ENCODE results near the gene FAM53B.
A peak's percentile ranks its signal among the peaks of the same experiment; 100 is the strongest.

The FAM53B gene

DNA sequence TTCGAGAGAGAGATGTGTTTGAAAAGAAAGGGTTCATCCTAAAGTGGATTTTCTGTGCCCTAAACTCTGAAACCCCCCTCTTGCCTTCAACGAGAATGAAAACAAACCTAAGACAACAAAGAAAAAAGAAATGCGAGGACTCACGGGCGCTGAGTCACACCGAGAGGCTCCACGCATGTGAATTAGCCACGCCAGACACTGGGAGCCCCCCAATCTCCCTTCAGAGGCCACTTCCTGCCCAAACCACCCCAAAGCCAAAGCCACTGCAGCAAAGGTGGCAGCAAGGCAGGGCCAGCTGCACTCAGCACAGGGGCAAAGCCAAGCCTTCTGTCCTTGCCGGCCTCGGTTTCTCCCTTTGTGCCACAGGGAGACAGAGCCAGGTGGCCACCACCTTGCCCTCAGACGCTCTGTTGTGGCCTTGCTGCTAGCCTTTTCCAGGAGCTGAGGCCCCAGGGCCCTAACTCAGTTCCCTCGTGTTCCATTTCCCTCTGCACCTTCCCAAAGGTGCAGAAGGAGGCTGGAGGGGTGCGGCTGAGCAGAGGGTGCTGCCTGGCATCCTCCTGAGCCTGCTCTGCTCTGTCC is 93.3 kb downstream of the FAM53B start:
- Mint-ChIP-seq H3K4me1 (peaks cover 49% of the 10 kb centered on the region), H3K36me3 (ENCODE audit: low read depth) (no peaks in the 10 kb centered on the region), H3K27ac (peak overlapping the region in 2 of 3 experiments; percentile 62 to 96), H3K27me3 (ENCODE audit: low read depth) (no peaks in the 10 kb centered on the region), H3K9me3 (no peaks in the 10 kb centered on the region), H3K4me3 (no peak overlapping the region)
- TF ChIP-seq, protein P1, sequence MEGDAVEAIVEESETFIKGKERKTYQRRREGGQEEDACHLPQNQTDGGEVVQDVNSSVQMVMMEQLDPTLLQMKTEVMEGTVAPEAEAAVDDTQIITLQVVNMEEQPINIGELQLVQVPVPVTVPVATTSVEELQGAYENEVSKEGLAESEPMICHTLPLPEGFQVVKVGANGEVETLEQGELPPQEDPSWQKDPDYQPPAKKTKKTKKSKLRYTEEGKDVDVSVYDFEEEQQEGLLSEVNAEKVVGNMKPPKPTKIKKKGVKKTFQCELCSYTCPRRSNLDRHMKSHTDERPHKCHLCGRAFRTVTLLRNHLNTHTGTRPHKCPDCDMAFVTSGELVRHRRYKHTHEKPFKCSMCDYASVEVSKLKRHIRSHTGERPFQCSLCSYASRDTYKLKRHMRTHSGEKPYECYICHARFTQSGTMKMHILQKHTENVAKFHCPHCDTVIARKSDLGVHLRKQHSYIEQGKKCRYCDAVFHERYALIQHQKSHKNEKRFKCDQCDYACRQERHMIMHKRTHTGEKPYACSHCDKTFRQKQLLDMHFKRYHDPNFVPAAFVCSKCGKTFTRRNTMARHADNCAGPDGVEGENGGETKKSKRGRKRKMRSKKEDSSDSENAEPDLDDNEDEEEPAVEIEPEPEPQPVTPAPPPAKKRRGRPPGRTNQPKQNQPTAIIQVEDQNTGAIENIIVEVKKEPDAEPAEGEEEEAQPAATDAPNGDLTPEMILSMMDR (IDR thresholded peaks at IDR 0.05; ENCODE audit: unreplicated experiment in 3 of 3), result no peak

DNA sequence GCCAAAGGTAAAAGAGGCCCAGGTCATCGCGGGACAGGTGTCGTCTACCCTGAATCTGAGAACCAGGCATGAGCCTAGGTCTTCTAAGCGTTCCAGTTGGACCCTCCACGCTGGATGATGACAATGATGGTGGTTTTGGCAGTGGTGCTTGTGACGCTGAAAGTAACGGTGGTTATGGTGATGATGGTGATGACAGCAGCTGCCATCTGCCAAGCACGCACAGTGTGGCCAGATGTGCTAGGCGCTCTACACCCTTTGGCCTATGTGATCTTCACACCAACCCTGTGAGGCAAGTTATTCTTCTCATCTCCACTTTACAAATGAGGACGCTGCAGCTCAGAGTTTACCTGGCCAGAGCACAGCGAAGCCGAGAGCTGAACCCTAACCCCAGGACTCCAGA is 93.9 kb downstream of the FAM53B start:
- peaks cover 55% of the 10 kb centered on the region for H3K4me1 Mint-ChIP-seq
- TF ChIP-seq, protein P1 (IDR thresholded peaks at IDR 0.05; ENCODE audit: unreplicated experiment in 3 of 3), result no peak
- no peaks in the 10 kb centered on the region for H3K27me3 Mint-ChIP-seq (ENCODE audit: low read depth)
- H3K4me3 Mint-ChIP-seq, result no peak overlapping the region
- H3K9me3 Mint-ChIP-seq, result no peaks in the 10 kb centered on the region
- no peaks in the 10 kb centered on the region for H3K36me3 Mint-ChIP-seq (ENCODE audit: low read depth)
- peak overlapping the region in 2 of 3 experiments; percentile 62 to 96 for H3K27ac Mint-ChIP-seq

DNA sequence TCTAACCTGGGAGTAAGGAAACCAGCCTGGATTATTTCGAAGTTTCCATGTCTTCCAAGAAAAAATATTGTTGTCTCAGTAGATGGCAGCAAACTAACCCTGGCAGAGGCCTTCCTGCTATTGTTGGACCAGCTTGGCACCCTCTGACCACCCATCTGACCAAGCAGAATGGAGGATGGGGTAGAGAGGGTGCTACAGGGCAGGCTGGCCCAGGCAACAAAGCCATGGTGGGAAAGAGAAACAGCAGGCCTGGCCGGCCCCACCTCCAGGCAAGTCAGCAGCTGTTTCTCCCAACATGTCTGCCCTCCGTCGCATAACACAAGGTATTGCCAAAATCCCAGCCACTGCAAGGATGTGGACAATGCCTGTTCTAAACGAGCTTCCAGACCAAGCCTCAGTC is 95.0 kb downstream of the FAM53B start:
- no peaks in the 10 kb centered on the region for H3K27me3 Mint-ChIP-seq (ENCODE audit: low read depth)

DNA sequence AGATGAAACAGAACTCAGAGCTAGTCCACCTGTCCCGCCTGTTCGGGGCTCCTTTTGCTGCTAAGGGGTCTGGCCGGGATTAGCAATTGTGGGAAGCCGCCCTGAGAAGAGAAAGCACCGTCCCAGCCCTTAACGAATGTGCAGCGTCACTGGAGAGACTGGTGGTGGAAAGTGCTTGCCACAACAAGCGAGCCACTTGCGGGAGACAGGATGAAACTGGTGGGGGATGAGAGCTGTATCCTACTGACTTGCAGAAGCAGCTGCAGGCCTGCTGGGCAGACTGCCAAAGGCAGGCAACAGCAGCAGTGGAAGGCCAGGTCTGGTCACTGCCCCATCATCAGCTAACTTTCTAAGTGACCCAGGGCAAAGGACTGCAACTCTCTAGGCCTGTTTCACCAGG is 95.4 kb downstream of the FAM53B start:
- TF ChIP-seq, protein P1 (IDR thresholded peaks at IDR 0.05; ENCODE audit: unreplicated experiment in 3 of 3), result no peak
- H3K4me3 Mint-ChIP-seq, result peak overlapping the region in 1 of 3 experiments; percentile 40

More for the DNA sequence above, 95.0 kb downstream of the FAM53B start:
- H3K27ac Mint-ChIP-seq, result peak overlapping the region; percentile 74 to 96 (median 76)
- no peaks in the 10 kb centered on the region for H3K9me3 Mint-ChIP-seq
- H3K4me1 Mint-ChIP-seq, result peaks cover 59% of the 10 kb centered on the region
- peak overlapping the region in 1 of 3 experiments; percentile 24 for H3K4me3 Mint-ChIP-seq
- TF ChIP-seq, protein P1 (IDR thresholded peaks at IDR 0.05; ENCODE audit: unreplicated experiment in 3 of 3), result no peak
- H3K36me3 Mint-ChIP-seq (ENCODE audit: low read depth), result no peaks in the 10 kb centered on the region

DNA sequence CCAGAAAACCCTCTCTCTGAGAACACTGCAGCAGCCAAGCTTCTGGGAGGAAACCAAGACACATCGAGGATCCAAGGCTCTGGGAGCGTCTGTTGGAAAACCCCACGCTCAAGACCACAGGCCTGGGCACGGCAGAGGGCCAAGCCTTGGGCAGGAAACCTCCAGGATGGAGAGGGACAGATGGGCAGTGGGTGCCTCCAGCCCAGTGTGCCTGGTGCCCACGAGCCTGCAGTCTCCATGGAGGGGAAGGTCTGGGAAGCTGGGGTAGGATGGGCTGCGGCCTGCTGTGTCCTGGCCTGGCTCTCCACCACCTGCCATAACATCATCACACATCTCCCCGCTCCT is 96.1 kb downstream of the FAM53B start:
- no peaks in the 10 kb centered on the region for H3K9me3 Mint-ChIP-seq
- TF ChIP-seq, protein P1 (IDR thresholded peaks at IDR 0.05; ENCODE audit: unreplicated experiment in 3 of 3), result no peak
- H3K4me1 Mint-ChIP-seq, result peaks cover 62% of the 10 kb centered on the region
- H3K27ac Mint-ChIP-seq, result peak overlapping the region in 2 of 3 experiments; percentile 74 to 96
- H3K27me3 Mint-ChIP-seq (ENCODE audit: low read depth), result no peaks in the 10 kb centered on the region
- no peaks in the 10 kb centered on the region for H3K36me3 Mint-ChIP-seq (ENCODE audit: low read depth)
- peak overlapping the region in 1 of 3 experiments; percentile 17 for H3K4me3 Mint-ChIP-seq

More for the DNA sequence above, 95.4 kb downstream of the FAM53B start:
- no peaks in the 10 kb centered on the region for H3K27me3 Mint-ChIP-seq (ENCODE audit: low read depth)
- no peaks in the 10 kb centered on the region for H3K9me3 Mint-ChIP-seq
- H3K27ac Mint-ChIP-seq, result peak overlapping the region; percentile 74 to 96 (median 76)
- H3K4me1 Mint-ChIP-seq, result peaks cover 59% of the 10 kb centered on the region
- no peaks in the 10 kb centered on the region for H3K36me3 Mint-ChIP-seq (ENCODE audit: low read depth)
